SU-DHL-6 (cell line): ENCODE data around the gene PODNL1.

Source experiments
- CTCF ChIP-seq: fragments of 200-600 bp; sonication (generic); IDR thresholded peaks from one replicate; pipeline ENCODE4 v1.5.1; 2017; ENCODE audit warnings: antibody characterized with exemption, mild to moderate bottlenecking, low read length, moderate library complexity; ENCODE audit not compliant: insufficient read depth, poor library complexity, severe bottlenecking
- EZH2phosphoT487 ChIP-seq: fragments of 200-600 bp; sonication (generic), shearing (Covaris generic); conservative IDR thresholded peaks from 2 replicates; pipeline ENCODE4 v1.6.1; 2018; ENCODE audit warnings: mild to moderate bottlenecking, antibody characterized with exemption, low read length, moderate library complexity, mixed read lengths

DNA sequence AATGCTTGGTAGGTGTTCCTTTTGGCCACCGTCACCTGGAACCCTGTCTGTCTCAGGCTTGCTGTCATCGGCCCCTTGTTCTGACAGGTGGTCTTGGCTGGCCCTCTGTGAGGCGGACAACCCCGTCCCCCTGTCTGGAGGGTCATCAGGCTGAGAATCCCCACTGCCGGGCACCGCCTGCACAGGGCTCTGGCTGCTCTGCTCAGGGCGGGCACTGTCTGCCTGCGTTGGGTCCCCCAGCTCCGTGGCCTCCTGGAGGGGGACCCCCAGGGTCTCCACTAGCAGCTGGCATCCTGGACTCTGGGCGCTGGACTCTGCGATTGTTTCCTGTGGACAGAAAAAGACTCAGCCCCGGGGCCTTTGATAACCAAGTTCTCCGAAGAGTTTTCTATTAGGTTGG is 48.1 kb downstream of the PODNL1 start:
- TF ChIP-seq CTCF (no peak), EZH2phosphoT487 (no peak)
